Measurements from ENCODE around the gene EARS2.
"Not testable (repeated sequence)": the region's sequence is repeated elsewhere in the genome, so short reads cannot be mapped to it uniquely, and the experiment has no call there.

Gene EARS2

DNA sequence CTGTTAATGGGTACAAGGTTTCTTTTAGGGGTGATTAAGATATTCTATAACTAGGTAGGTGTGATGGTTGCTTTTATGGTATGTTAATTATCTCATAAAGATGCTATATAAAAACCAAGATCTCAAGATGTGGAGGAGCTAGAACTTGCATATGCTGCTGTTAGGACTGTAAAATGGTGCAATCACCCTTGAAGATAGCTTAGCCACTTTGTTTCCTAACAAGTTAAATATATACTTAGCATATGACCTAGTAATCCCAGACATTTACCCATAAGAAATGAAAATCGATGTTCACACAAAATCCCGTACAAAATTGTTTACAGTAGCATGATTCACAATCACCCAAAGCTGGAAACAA is 71.9 kb downstream of the EARS2 start:
- TF ChIP-seq, protein P1, sequence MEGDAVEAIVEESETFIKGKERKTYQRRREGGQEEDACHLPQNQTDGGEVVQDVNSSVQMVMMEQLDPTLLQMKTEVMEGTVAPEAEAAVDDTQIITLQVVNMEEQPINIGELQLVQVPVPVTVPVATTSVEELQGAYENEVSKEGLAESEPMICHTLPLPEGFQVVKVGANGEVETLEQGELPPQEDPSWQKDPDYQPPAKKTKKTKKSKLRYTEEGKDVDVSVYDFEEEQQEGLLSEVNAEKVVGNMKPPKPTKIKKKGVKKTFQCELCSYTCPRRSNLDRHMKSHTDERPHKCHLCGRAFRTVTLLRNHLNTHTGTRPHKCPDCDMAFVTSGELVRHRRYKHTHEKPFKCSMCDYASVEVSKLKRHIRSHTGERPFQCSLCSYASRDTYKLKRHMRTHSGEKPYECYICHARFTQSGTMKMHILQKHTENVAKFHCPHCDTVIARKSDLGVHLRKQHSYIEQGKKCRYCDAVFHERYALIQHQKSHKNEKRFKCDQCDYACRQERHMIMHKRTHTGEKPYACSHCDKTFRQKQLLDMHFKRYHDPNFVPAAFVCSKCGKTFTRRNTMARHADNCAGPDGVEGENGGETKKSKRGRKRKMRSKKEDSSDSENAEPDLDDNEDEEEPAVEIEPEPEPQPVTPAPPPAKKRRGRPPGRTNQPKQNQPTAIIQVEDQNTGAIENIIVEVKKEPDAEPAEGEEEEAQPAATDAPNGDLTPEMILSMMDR (IDR thresholded peaks at IDR 0.05): no peak
- Histone ChIP-seq H3K27ac (no peak overlapping the region), H3K9me3 (no peaks in the 10 kb centered on the region), H3K4me3 (no peak overlapping the region), H3K27me3 (no peaks in the 10 kb centered on the region), H3K36me3 (peaks cover 86 to 100% (median 100%) of the 10 kb centered on the region in 3 donors), H3K4me1 (no peaks in the 10 kb centered on the region)
- no peak for DNase-seq
- intact Hi-C loops (cut with DNase I; ENCODE audit: low total_unique reads): no loop called here

DNA sequence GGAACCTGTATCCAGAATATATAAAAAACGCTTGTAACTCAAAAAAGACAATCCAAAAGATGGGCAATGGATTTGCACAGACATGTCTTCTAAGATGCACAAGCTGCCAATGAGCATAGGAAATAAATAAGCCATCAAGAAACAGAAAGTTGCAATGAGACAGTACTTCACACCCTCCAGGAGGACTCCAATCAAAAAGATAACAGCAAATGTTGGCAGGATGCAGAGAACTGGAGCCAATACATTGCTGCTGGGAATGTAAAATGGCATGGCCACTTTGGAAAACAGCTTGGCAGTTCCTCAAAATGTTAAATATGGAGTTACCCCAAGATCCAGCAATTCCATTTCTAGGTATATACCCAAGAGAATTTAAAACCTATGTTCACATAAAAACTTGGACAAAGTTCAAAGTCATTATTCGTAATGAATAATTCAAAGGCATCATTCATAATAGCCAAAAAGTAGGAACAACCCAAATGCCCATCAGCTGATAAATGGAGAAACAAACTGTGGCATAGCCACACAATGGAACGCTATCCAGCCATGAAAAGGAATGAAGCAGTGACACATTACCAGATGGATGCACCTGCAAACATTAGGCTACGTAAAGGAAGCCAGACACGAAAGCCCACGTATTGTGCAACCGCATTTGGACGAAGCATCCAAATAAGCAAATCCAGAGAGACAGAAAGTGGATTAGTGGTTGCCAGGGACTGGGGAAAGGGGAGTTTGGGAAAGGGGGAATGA is 72.5 kb downstream of the EARS2 start:
- Histone ChIP-seq H3K4me3 (no peak overlapping the region), H3K4me1 (no peaks in the 10 kb centered on the region), H3K9me3 (no peaks in the 10 kb centered on the region), H3K27ac (no peak overlapping the region), H3K27me3 (no peaks in the 10 kb centered on the region), H3K36me3 (peaks cover 86 to 100% (median 100%) of the 10 kb centered on the region in 3 donors)
- TF ChIP-seq, protein P1 (IDR thresholded peaks at IDR 0.05): no peak
- no peak for DNase-seq
- intact Hi-C loops (cut with DNase I; ENCODE audit: low total_unique reads): no loop called here

DNA sequence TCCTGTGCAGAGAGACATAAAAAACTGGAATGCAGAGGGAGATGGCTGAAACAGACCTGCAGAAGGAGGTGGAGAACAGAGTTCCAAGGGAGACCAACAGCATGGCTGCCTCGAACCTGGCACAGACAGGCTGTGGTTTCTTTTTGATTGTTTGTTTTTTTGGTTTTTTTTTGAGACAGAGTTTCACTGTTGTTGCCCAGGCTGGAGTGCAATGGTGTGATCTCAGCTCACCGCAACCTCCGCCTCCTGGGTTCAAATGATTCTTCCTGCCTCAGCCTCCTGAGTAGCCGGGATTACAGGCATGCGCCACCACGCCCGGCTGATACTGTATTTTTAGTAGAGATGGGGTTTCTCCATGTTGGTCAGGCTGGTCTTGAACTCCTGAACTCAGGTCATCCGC is 73.7 kb downstream of the EARS2 start:
- H3K27ac ChIP-seq; DNase-seq; intact Hi-C loops (cut with DNase I; ENCODE audit: low total_unique reads); H3K9me3 ChIP-seq; H3K4me1 ChIP-seq; H3K4me3 ChIP-seq; H3K27me3 ChIP-seq: not testable (repeated sequence)
- peaks cover 86 to 100% (median 100%) of the 10 kb centered on the region in 3 donors for H3K36me3 ChIP-seq

DNA sequence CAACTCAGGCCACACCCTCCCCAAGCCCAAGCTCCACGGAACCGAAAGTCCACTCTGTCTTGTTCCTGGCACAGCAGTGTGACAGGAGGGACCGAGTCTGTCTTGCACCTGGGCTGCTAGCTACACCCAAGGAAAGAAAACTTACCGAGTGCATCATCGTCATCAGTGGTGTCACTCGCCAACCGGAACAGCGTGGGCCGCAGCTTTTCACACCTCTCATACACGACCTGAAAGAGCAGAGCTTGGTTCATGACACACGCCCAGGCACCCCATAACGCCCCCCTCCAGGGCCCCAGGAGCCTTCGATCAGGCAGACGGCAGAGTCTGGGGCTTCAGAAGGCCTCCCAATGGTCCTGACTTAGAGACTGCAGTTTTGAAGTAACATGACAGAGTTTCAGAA is 74.4 kb downstream of the EARS2 start:
- intact Hi-C loops (cut with DNase I; ENCODE audit: low total_unique reads): no loop called here
- H3K27me3 ChIP-seq: no peaks in the 10 kb centered on the region
- no peaks in the 10 kb centered on the region for H3K4me1 ChIP-seq
- TF ChIP-seq, protein P1 (IDR thresholded peaks at IDR 0.05): no peak
- H3K9me3 ChIP-seq: no peaks in the 10 kb centered on the region
- no peak overlapping the region for H3K27ac ChIP-seq
- peaks cover 86 to 100% (median 100%) of the 10 kb centered on the region in 3 donors for H3K36me3 ChIP-seq
- H3K4me3 ChIP-seq: no peak overlapping the region
- DNase-seq: no peak

DNA sequence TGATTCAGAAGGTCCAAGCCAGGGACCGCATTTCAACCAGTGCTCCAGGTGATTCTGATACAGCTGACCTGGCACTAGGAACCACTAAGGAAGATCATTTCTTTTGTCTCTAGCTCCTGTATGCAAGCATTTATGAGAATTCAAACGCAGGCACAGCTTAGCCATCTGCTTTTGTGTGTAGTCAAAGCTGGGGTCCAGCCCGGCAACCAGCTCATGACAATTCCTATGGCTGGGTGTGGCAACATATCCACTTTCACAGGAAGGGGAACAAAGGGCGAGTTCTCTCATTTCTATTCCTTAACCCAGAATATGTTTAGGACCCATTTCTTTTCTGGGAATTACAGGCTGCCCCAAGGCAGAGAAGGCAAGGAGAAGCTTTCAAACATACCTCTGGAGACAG is 76.9 kb downstream of the EARS2 start:
- H3K36me3 ChIP-seq: peaks cover 81 to 100% (median 100%) of the 10 kb centered on the region in 3 donors
- no peak overlapping the region for H3K27ac ChIP-seq
- TF ChIP-seq, protein P1 (IDR thresholded peaks at IDR 0.05): no peak
- intact Hi-C loops (cut with DNase I; ENCODE audit: low total_unique reads): no loop called here
- no peaks in the 10 kb centered on the region for H3K27me3 ChIP-seq
- no peak overlapping the region for H3K4me3 ChIP-seq
- H3K4me1 ChIP-seq: no peaks in the 10 kb centered on the region
- no peaks in the 10 kb centered on the region for H3K9me3 ChIP-seq
- no peak for DNase-seq

DNA sequence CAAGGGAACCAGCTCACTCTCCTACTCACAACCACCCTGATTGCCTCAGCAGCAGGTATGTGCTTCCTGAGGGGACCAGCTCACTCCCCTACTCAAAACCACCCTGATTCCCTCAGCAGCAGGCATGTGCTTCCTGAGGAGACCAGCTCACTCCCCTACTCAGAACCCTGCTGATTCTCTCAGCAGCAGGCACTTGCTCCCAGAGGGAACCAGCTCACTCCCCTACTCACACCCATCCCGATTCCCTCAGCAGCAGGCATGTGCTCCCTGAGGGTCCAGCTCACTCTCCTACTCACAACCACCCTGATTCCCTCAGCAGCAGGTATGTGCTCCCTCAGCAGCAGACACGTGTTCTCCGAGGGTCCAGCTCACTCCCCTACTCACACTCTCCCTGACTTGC is 78.0 kb downstream of the EARS2 start:
- Histone ChIP-seq H3K27ac (no peak overlapping the region), H3K4me3 (no peak overlapping the region), H3K36me3 (peaks cover 90 to 100% (median 100%) of the 10 kb centered on the region in 3 donors), H3K27me3 (no peaks in the 10 kb centered on the region), H3K9me3 (no peaks in the 10 kb centered on the region), H3K4me1 (no peaks in the 10 kb centered on the region)
- intact Hi-C loops (cut with DNase I; ENCODE audit: low total_unique reads): no loop called here
- DNase-seq: no peak
- TF ChIP-seq, protein P1 (IDR thresholded peaks at IDR 0.05): no peak
